Stimulated activated CD8-positive, alpha-beta memory T cell treated with anti-CD3 and anti-CD28 coated beads, Interleukin-7, amount 100 ng/mL, for 1 hour (primary cell): Measurements from ENCODE around the gene ODF2.

Experiments used
- DNase-seq, 2 donors: peaks; one replicate each; pipeline ENCODE4 v3.0.0-alpha.2; 2020; ENCODE audit warnings: low read depth in 2 of 2

Gene ODF2

DNA sequence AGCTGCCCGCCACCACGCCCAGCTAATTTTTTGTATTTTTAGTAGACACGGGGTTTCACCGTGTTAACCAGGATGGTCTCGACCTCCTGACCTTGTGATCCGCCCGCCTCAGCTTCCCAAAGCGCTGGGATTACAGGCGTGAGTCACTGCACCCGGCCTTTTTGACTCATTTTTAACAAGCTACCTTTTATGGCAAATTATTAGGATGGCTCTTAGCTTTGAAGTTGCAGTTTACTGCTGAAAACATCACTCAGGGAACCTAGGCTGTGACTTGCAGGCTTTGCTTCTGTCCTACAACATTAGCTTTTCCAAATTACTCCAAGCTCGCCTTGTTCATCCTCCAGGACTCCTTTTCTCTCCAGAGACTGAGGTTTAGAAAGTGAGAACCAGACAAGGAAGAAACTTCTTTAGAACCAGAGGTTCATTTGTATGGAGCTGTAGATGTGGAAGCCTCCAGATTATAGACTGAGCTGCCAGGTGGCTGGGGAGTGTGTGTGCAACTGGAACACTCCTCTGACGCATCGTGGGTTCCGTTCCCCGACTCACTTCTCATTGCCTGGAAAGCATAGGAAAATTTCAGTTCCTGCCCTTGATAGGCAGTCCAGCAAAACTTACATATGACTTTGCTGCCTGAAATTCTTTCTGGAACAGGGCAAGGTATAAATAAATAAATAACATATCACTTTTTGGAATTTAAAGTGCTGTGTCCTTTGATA, 72.8 kb downstream of the ODF2 start:
- DNase-seq, result no peak

DNA sequence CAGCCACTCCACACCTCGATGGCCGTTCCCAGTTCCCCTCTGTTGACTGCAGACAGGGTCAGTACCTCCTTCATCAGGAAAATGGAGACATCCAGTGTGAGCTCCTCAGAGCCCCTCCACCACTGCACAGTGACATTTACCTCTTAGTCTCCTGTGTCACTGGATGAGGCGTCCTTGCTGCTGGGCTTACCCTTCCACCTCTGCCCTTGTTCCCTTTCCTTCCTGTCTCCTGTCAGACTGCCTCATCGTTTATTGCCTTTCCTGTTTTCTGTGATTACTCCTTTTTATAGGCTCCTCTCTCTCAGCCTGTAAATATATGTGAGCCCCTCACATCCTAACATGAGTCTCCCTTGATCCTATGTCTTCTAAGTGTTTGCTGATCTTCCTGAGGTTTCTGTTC, 73.4 kb downstream of the ODF2 start:
- DNase-seq, result no peak

GRCh38 chr9:128532581-128532980, 76.8 kb downstream of the ODF2 start:
- no peak for DNase-seq

DNA sequence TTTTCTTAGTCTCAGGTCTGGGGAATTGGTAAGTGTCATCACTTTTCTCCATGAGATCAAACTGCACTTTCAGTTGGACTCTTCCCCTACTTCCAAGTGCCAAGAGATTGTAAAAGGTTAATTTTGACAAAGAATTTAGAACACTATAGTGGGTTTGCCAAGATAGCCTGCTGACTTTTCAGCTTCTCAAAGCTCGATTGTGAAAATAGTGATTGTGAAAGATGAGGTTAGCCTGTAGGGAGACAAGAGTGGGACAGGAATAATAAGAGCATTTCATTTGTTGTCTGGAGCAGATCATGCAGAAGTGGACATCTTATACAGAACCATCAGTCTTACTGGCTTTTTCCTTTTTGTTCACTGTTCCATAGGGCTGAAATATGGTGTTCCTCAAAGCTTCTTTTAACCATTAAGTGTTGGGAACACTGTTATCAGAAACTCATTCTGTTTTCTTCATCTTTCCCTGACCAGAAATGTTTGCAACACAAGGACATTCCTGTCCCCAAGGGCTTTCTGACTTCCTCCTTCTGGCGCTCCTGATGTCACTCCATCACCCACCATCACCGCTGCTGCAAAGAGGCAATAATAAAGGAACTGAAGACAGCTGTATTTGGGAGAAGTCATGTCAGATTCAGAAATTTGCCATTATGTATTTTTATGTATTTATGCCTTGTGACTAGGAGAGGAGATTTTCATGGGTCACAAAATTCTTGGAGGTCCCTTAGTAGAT, 85.0 kb downstream of the ODF2 start:
- DNase-seq, result no peak

- DNase-seq, result no peak
Measured at GRCh38 chr9:128546504-128546903, 90.7 kb downstream of the ODF2 start.

GRCh38 chr9:128548876-128549275, 93.1 kb downstream of the ODF2 start:
- DNase-seq, result no peak

DNA sequence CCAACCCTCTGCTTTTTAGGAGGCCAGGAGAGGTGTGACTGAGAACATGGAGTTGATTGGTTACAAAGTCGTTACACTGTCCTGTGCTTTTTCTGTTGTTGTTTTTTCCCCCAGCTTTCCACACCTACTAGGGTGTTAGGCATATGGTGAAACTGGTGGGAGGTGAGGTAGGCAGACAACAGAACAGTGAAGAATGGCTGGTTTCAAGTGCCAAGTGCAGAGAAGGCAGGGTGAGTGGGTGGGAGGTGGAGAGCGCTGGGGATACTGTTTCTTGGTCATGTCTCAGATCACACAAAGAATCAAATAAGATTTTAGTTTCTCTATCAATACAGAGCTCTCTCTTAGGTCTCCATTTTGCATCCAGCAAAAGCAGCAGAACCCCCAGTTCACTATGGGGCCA, 94.4 kb downstream of the ODF2 start:
- no peak for DNase-seq
